ENCODE results near the gene IER5.
"Not testable (repeated sequence)": the region's sequence is repeated elsewhere in the genome, so short reads cannot be mapped to it uniquely, and the experiment has no call there.

IER5 gene

GRCh38 chr1:181044449-181044966, 44.0 kb upstream of the IER5 start:
- no peak overlapping the region for H3K4me3 ChIP-seq (replicated peaks; ENCODE audit: insufficient read depth, low read length)
- TF ChIP-seq REST (IDR thresholded peaks at IDR 0.05; ENCODE audit: insufficient replicate concordance, low read depth), result no peak
- TF ChIP-seq SPI1 (IDR thresholded peaks at IDR 0.05; ENCODE audit: borderline replicate concordance, low read depth), result no peak
- TF ChIP-seq CTCF (IDR thresholded peaks at IDR 0.05; ENCODE audit: insufficient read depth, low read length), result no peak
- TF ChIP-seq POLR2AphosphoS5 (IDR thresholded peaks at IDR 0.05; ENCODE audit: low read depth), result no peak
- TF ChIP-seq GABPA (IDR thresholded peaks at IDR 0.05; ENCODE audit: low read depth), result no peak
- DNase-seq (ENCODE audit: low read depth in 1 of 2, low spot score in 1 of 2), result peak; percentile 56 to 72
- no peaks in the 10 kb centered on the region for H3K27me3 ChIP-seq (ENCODE audit: insufficient read depth, poor library complexity, severe bottlenecking)
- H3K27ac ChIP-seq (replicated peaks), result peak overlapping the region; percentile 54

- not testable (repeated sequence) for H3K27me3 ChIP-seq (ENCODE audit: insufficient read depth, poor library complexity, severe bottlenecking)
These were observed 42.6 kb upstream of the IER5 start for GRCh38 chr1:181045946-181046345.

GRCh38 chr1:181049378-181049777, 39.1 kb upstream of the IER5 start:
- Histone ChIP-seq H3K4me3 (replicated peaks; ENCODE audit: insufficient read depth, low read length) (no peak overlapping the region), H3K27me3 (ENCODE audit: insufficient read depth, poor library complexity, severe bottlenecking) (no peaks in the 10 kb centered on the region), H3K27ac (replicated peaks) (no peak overlapping the region)
- no peak for DNase-seq (ENCODE audit: low read depth in 1 of 2, low spot score in 1 of 2)
- TF ChIP-seq SPI1 (IDR thresholded peaks at IDR 0.05; ENCODE audit: borderline replicate concordance, low read depth) (no peak), CTCF (IDR thresholded peaks at IDR 0.05; ENCODE audit: insufficient read depth, low read length) (no peak), POLR2AphosphoS5 (IDR thresholded peaks at IDR 0.05; ENCODE audit: low read depth) (no peak), GABPA (IDR thresholded peaks at IDR 0.05; ENCODE audit: low read depth) (no peak), REST (IDR thresholded peaks at IDR 0.05; ENCODE audit: insufficient replicate concordance, low read depth) (no peak)

More at GRCh38 chr1:181045946-181046345, 42.6 kb upstream of the IER5 start:
- H3K4me3 ChIP-seq (replicated peaks; ENCODE audit: insufficient read depth, low read length); H3K27ac ChIP-seq (replicated peaks); DNase-seq (ENCODE audit: low read depth in 1 of 2, low spot score in 1 of 2): not testable (repeated sequence)

GRCh38 chr1:181050922-181051321, 37.6 kb upstream of the IER5 start:
- no peak overlapping the region for H3K27ac ChIP-seq (replicated peaks)
- H3K27me3 ChIP-seq (ENCODE audit: insufficient read depth, poor library complexity, severe bottlenecking), result no peaks in the 10 kb centered on the region
- no peak overlapping the region for H3K4me3 ChIP-seq (replicated peaks; ENCODE audit: insufficient read depth, low read length)
- DNase-seq (ENCODE audit: low read depth in 1 of 2, low spot score in 1 of 2), result no peak
- TF ChIP-seq SPI1 (IDR thresholded peaks at IDR 0.05; ENCODE audit: borderline replicate concordance, low read depth) (no peak), REST (IDR thresholded peaks at IDR 0.05; ENCODE audit: insufficient replicate concordance, low read depth) (no peak), GABPA (IDR thresholded peaks at IDR 0.05; ENCODE audit: low read depth) (no peak)

All from HL-60 (cell line).